Measurements from ENCODE around the gene PCSK4.

GRCh38 chr19:1529430-1529816 is 39.3 kb upstream of the PCSK4 start:
- TF ChIP-seq CTCF (conservative IDR thresholded peaks at IDR 0.05 in 1 of 2, IDR thresholded peaks at IDR 0.05 in 1 of 2; ENCODE audit: extremely low read depth in 1 of 2, insufficient read depth in 1 of 2, low read depth in 1 of 2, low read length in 2 of 2) (no peak), EZH2 (IDR thresholded peaks at IDR 0.05; ENCODE audit: borderline replicate concordance, low read length) (no peak)

Data from mammary epithelial cell (primary cell).